Tongue (tissue), 2 donors: ENCODE measurements around the gene WIZ. TPM values are rescaled to one million over a fixed set of nuclear protein-coding genes. Genes with fewer than 3 reads are reported as not detected.

ENCODE experiments used
- DNase-seq: peaks from one replicate; pipeline ENCODE4 v3.0.0-alpha.2; 2015
- total RNA-seq: library from RNA; depleted of rRNA; stranded (reverse); fragments of >200 nt; gene quantifications from one replicate; pipeline ENCODE4 v1.2.3, GENCODE V29; 2014

The WIZ gene
- total RNA-seq, 1 donor from 2014 or later, result 13.4 TPM

DNA sequence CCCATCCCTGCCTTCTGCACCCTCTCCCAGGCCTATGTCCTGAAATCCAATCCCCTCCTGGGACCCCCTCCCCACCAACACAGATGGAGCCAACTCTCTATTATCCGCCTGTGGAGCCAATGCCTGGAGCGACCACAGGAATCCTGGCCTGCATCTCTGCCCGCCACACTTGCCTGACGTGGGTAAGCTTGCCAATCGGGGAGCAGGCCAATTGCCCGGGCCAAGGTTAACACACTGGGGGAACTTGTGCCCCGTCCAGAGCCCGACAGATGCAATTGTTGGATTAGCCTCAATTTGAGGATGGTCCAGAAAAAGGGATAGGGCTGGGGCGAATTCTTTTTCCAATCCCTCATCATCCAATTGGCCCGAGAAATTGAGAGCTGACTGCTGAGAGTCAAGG, 5.9 kb downstream of the WIZ start:
- peak; percentile 49 for DNase-seq

DNA sequence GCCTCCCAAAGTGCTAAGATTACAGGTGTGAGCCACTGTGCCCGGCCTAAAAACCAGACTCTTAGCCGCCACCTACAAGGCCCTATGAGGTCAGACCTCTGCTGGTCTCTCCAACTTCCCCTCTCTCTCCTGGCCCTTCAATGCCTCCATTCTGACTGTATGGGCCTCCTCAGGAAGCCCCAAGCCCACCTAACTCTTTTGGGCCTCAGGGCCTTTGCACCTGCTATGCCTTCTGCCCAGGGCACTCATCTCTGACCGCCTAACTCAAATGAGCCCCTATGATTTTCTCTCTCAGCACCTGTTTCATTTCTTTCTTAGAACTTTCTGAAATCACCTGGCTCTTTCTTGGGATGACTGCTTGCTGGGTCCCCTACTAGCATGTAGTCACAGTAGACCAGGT, 6.4 kb downstream of the WIZ start:
- DNase-seq, result no peak

DNA sequence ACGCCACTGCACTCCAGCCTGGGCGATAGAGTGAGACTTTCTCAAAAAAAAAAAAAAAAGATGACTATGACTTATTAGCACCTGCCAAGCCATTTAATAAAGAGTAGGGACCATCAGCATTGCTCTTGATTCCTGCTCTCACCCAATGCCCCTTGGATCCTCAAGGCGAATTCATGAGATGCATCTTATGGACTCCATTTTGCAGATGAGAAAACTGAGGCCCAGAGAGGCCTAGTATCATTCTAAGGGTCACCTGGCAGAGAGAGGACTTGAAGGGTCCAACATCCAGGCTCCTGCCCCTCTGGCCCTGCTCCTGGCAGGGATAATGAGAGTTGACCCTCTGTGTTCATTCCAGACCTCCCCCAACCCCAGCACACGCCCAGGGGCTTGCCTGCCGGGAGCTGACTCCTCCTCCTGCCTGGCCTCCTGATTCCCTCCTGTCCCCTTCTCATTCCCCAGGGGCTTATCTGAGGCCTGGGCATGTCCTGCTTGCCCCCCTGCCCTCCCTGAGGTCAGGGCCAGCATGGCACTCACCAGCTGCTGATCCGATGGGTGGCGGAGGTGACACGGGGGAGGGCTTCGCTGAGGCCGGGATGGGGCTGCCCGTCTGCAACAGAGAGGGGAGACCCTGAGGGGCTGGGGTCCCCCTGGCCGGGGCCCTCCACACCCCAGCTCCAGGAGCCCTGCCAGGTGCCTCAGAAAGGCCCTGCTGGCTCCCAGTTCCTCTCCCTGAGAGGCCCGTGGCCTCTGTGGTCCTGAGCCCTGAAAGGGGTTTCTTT, 7.4 kb downstream of the WIZ start:
- DNase-seq, result no peak

DNA sequence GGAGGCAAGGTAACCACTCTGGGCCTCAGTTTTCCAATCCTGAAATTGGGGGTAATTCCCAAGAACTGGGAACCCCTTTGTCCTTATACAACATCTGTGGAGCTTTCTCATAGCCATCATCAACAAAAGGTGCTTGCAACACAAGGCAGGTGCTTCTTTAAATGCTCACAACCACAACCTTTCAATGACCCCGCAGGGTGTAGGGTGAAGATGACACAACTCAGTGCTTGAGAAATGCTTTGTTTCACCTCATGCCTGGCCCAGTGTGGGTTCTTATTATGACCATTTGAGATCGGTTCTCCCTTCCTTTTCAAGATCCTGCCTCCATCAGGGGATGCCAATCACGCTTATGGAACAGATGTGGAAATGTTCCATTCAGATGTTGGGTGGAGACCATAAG, 8.4 kb downstream of the WIZ start:
- no peak for DNase-seq

DNA sequence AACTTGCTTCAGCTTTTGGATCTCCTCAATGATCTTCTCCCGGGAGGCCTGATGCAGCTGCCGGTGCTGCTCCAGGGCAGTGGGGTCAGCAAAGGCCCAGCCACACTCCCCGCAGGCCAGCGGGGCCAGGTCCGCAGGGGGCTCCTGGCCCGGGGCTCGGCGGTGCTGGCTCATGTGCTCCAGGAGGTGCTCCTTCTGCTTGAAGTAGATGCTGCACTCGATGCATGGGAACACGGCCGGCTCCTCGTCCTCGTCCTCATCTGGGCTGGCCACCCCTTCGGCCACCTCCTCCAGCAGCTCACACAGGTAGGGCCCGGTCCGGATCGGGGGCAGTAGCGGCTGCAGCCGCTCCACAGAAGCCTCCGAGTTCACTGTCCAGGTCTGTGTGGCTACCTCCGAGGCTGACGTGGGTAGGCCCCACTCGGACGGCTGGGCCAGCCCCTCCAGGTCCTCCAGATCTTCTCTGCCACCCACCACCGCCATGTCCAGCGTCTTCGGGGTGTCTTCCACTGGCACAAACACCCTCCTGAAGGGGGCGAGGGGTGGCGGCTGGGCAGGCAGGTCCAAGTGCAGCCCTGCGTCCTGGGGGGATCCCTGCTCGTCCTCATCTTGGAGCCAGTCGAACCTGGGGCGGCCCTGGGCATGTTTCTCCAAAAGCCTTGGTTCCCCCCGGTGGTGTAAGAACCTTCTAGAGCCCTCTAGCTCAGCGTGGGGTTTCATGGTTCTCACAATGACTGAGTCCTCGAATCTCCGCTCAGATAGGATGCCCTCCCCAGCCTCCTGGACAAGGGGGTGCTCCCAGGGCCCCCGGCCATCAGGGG, 9.7 kb downstream of the WIZ start:
- no peak for DNase-seq

DNA sequence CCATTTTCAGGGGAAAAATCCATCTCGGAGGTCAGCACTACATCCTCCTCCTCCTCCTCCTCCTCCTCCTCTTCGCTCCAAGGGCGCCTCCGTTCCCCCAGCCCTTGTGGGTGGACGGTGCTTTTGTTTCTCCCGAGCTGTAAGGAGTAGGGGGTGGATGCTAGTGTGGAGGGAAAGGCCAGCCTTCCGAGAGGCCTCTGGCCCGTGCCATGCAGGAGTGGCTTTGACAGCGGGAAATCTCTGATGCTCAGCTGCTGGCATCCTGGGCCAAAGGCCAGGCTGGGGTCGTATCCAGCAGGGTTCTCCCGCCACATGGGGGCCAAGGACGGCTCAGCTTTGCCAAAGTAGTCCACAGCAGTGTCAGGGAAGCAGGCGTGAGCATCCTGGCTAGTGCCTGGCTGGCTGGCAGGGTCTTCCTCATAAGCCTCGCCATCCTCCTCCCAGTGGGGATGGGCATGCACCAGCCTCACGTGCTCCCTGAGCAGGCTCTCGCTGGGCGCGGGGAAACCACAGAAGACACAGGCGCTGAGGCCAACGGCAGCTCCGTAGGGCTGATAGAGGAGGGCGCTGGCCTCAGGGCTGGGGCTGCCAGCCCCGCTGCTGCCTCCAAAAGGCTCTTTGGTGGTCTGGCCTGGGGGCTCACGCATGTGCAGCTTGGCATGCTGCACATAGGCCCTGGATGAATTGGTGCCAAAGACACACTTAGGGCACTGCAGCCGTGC, 10.5 kb downstream of the WIZ start:
- DNase-seq, result peak; percentile 46

DNA sequence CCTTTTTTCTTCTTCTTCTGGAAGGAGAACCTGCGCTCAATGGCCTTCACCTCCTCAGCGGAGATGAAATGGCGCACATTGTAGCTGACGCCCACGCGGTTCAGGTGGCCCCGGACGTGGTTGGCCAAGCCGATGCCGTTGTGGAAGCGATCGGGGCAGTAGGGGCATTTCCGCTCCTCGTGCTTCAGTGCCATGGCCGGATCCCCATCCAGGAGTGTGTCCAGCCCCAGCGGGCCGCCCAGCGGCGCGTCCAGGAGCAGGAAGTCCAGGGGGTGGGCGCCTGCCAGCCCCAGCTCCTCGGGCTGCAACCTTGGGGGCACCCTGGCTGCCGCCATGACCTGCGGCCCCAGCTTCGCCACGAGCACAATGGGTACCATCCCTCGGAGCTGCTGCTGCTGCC, 11.2 kb downstream of the WIZ start:
- DNase-seq, result no peak

DNA sequence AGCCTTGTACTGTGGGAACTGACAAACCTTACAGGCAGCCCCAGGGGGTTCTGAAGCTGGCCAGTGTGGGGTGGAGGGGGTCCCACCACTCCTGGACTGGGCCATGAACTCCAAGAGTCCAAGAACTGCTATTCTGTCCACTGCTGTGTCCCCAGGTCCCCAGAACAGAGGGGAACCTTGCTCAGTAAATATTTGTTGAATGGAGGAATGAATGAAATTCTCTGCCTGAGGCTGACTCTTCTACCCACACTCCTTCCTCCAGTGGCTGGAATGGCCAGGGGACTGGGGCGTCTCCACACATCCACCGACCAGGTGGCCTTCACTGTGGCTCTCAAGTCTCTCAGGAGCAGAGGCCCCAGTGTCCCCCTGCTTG, 11.6 kb downstream of the WIZ start:
- DNase-seq, result no peak

DNA sequence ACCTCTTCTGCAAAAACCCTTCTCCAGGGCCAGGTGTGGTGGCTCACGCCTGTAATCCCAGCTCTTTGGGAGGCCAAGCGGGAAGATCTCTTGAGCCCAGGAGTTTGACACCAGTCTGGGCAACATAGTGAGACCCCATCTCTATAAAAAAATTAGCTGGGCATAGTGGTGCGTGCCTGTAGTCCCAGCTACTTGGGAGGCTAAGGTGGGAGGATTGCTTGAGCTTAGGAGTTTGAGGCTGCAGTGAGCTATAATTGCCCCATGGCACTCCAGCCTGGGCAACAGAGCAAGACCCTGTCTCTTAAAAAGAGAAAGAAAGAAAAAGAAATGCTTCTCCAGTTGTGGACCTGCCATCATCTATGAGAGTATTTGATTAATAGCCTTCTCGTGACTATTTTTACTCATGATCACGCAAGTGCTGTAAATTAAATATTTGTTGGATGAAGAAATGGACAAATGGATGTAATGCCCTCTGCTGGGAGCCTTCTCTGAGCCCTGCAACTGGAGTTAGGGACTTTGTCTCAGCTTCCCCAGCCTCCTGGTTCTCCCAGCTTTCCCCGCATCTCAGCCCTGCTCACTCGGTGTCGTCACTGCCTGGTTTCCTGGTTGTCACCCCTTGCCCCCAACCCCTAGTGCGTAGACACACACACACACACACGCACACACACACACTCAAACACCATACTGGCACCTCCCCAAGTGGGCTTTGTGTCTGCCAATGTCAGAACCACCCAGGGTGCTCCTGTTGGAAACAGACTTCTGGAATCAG, 12.2 kb downstream of the WIZ start:
- DNase-seq, result no peak

DNA sequence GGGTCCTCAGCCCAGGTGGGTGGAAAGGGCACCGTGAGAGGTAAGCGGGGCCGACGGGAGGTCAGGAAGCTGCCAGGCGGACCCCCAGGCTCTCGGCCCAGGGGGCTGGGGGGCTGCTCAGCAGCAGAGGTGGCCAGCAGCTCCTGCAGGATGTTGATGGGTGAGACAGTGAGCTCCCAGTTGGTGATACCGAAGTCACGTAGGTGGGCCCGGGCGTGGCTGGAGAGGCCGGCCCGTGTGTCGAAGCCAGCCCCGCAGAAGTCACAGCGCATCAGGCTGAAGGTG, 13.0 kb downstream of the WIZ start:
- DNase-seq, result no peak

DNA sequence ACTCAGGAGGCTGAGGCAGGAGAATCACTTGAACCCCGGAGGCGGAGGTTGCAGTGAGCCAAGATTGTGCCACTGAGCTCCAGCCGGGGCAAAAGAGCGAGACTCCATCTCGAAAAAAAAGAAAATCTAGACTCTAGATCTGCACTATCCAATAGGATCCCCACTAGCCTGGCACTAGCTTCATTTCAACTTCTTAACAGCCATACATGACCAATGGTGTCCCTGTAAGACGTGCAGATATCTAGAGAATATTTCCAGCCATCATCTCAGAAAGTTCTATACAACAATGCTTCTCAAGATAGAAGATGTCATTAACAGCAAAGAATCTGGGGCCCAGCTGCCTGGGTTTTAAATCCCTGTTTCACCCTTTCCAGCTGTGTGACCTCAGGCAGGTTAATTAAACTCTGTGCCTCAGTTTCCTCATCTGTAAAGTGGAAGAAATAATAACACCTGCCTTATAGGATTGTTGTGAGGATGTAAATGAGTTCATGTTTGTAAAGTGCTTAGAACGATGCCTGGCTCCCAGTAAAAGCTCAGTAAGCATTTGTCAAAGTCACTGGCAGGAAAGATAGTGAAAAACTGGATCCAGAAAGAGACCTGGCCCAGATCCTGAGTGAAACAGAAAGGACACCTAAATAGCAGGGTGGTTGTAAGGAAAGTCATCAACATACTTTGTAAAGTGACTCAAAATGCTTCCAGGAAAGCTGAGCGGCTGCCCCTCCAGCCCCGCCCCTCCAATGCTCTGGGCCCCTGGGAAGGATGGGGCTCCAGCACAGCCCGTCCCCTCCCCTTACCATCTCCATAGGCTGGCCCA, 13.5 kb downstream of the WIZ start:
- DNase-seq, result no peak

DNA sequence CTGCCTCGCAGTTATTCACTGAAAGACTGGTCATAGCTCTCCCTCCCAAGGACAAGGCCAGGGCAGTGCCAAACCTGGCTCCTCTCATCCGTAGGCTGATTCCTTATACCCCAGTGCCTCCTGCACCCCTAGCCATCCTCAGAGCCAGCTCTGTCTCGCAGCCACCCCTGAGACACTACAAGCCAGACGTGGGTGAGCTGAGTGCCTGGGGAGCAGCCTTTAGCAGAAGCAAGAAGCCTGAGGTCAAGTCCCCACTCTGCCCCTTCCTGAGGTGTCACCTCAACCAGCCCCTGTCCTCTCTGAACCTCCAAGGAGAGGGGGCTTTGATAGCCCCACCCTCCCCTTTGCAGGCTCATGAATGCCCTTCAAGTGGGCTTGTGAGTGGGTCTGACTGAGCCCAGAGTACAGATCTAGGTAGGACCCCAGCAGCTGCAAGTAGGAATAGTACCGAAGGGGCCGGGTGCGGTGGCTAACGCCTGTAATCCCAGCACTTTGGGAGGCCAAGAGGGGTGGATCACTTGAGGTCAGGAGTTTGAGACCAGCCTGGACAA, 16.2 kb downstream of the WIZ start:
- DNase-seq, result no peak

DNA sequence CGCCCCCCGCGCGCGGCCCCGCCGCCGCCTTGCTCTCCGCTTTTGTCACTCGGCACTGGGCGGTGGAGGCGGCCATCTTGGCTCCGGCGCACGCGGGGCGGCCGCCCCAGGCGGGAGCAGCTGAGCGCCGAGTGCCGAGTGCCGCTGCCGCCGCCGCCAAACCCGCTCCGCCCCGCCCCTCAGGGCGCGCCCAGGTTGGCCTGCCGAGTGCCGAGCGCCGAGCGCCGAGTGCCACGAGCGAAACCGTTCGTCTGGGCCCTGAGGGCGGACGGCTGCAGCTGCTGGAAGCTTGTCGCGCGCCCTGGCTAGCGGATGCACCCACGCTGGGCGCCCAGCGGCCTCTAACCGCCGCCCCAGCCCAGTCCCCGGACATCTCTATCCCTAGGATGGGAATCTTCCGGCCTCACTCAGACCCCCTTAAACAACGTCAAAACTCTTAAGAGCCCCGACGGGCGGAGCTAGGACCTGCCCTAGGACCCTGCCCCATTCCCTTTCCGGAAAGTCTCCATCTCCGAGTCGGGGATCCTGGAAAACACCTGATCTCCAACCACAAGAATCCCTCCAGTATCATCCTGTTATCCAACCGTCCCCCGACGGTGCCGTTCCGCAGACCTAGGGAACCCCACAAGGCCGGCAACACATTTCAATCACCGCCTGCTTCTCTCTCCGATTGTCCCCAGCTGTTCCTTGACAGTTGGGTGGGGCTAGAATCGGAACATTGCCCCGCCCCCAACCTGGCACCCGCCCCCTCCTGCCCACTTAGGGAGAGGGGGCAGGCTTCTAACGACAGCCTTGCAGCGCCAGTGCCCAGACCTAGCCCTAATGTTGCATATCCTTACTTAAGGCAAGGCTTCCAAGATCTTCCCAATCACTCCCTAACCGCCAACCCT, 16.9 kb downstream of the WIZ start:
- DNase-seq, result peak; percentile 96

DNA sequence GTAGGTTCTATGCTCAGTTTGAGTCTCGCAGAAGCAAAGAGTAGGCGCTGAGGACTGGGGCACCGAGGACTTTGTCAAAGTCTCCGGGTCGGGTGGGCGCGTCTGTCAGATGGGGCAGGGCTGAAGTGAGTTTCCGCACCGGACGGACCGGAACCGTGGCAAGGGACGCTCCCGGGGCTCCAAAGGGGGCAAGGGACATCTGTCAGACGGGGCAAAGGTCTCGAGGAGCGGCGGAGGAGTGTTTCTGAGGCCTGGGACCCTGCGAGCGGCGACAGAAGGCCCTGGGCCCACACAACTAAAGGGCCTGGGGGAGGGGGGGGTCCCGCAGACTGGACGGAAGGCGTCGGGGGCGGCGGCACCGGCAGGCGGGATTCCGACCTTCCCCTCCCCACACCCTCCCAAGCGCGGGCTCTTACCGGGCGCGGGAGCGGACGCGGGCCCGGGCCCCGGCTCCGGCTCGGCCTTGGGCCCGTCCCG, 17.7 kb downstream of the WIZ start:
- no peak for DNase-seq

DNA sequence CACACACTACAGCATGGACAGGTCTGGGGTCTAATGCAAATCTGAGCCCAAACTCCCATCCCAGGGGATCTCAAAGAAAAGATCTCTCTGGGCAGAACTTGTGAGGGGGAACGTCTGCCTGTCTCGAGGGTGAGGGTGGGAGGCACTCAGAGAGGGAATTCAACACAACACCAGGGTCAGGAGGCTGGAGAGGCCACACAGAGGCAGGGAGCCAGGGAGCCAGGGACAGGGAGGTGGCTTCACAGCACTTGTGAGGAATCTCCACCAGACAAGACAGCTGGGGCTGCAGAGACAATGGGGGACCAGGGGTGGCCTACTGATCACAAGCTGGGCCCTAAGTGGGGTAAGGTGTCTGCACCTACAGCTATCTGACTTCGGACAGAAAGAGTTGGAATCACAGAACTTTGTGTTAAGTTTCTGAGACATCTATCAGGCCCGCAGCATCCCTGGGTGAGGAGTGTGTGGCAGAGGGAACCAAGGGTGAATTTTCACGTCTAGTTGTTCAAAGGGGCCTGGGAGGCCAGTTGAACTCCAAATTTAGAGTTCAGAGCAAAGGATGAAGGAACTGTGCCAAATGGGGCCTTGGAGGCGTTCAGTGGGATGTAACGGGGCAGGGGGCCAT, 18.2 kb downstream of the WIZ start:
- DNase-seq, result no peak

DNA sequence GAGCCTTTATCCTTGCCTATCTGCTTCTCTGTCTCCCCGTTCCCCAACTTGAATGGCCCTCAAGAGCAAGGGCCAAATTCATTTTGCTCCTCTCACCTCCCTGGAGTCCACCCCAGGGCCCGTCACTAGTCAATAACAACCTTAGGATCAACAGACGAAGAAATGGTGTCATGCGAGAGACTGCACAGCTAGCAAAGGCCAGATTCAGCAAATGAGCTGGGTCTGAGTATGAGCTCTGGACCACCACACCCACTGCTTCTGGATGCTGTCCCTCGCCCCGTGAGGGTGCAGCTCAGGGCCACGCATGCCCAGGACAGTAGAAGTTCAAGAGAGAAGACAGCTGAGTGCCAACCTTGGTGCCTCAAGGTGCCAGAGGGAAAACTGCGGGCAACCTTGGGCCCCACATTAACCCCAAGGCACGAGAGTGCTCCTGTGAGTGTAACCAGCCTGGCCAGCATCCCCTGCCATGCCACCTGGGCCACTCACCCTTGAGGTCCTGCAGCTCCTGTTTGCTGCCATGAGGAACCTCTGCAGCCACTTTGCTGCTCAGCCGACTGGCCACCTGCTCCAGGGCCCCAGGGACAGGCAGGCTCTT, 19.1 kb downstream of the WIZ start:
- no peak for DNase-seq

DNA sequence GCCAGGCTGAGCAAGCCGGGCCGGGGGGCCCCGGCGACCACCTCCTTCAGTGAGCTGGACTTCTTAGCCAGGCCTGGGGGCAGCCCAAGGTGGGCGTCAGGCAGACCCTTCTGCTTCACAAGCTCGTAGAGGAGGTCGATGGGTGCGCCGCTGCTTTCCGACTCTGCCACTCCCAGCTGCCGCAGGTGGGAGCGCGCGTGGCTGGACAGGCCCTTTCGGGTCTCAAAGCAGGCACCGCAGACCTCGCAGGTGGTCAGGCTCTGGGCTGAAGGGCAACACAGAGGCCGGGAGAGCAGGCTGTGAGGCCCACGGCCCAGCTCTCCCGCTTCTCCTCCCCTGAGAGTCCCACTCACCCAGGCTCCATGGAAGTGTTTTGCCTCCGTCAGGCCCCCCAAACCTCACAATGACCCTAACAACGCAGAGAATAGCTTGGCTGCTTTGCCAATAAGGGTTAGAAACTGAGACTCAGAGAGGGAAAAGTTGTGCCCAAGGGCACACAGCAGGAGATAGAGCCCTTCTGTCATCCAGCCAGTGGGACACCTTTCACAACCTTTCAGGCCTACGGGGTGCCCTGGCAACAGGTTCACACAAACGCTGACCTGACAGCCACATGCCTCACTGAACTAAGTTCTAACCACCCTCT, 19.8 kb downstream of the WIZ start:
- no peak for DNase-seq

DNA sequence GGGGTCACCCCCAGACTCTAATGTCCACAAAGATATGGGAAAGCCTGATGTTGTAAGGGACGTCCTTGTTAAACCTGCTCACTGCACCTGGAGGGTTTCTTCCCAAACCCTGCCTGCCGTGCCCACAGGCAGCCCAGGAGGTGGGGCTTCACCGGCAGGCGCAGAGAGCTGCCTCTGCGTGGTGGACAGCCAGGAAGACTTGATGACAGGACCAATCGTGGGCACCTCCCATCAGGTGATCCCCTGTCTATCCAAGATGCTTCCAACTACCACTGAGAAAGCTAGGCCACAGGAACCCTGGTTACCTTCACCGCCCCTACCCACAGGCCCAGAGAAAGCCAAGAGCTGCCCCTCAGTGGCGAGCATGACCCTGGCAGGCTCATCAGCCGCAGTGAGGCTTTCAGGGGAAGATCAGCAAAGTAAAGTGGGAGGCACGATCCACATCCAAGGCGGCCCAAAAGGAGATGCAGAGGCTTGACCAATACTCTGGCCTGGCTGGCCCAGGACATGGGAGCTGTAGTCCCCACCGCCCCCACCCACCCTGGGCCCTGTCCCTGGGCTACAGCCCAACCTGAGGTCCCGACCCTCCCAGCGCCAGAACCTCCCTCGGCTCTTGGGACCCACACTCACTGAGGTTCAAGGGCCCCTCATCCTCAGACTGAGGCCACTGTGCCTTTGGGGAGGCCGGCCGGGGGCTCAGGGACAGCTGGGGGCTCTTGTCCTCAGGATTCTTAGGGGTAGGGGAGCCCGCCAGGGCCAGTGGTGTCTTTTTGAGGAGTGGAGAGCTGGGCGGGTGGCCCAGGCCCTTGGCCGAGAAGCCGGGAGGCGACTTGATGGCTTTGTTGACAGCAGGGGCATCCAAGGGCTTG, 20.6 kb downstream of the WIZ start:
- DNase-seq, result no peak
